Peyer's patch (tissue), 4 donors: ENCODE results near the gene CSTF3.
"Not testable (repeated sequence)": the region's sequence is repeated elsewhere in the genome, so short reads cannot be mapped to it uniquely, and the experiment has no call there.

ENCODE experiments used
- POLR2A ChIP-seq, 2 donors: fragments of 450-650 bp; IDR thresholded peaks; one replicate each; pipeline ENCODE4 v1.5.1; 2017; ENCODE audit warnings: antibody characterized with exemption in 2 of 2, mild to moderate bottlenecking in 2 of 2, moderate library complexity in 2 of 2
- TF ChIP-seq, protein P1 (sequence below), 6 experiments: fragments of 450-650 bp in 4 of 6; fragments of 200-600 bp in 2 of 6; sonication (generic) in 1 of 6; IDR thresholded peaks; one replicate each; pipeline ENCODE4 v1.5.1; 2017 to 2019; ENCODE audit warnings: antibody characterized with exemption in 6 of 6, mild to moderate bottlenecking in 3 of 6, moderate library complexity in 1 of 6

GRCh38 chr11:33176760-33177159, 15.5 kb upstream of the CSTF3 start:
- not testable (repeated sequence) for TF ChIP-seq POLR2A (IDR thresholded peaks at IDR 0.05)
- TF ChIP-seq, protein P1, sequence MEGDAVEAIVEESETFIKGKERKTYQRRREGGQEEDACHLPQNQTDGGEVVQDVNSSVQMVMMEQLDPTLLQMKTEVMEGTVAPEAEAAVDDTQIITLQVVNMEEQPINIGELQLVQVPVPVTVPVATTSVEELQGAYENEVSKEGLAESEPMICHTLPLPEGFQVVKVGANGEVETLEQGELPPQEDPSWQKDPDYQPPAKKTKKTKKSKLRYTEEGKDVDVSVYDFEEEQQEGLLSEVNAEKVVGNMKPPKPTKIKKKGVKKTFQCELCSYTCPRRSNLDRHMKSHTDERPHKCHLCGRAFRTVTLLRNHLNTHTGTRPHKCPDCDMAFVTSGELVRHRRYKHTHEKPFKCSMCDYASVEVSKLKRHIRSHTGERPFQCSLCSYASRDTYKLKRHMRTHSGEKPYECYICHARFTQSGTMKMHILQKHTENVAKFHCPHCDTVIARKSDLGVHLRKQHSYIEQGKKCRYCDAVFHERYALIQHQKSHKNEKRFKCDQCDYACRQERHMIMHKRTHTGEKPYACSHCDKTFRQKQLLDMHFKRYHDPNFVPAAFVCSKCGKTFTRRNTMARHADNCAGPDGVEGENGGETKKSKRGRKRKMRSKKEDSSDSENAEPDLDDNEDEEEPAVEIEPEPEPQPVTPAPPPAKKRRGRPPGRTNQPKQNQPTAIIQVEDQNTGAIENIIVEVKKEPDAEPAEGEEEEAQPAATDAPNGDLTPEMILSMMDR (IDR thresholded peaks at IDR 0.05): not testable (repeated sequence)
